Measurements from ENCODE around the gene HOXC12.

The HOXC12 gene

DNA sequence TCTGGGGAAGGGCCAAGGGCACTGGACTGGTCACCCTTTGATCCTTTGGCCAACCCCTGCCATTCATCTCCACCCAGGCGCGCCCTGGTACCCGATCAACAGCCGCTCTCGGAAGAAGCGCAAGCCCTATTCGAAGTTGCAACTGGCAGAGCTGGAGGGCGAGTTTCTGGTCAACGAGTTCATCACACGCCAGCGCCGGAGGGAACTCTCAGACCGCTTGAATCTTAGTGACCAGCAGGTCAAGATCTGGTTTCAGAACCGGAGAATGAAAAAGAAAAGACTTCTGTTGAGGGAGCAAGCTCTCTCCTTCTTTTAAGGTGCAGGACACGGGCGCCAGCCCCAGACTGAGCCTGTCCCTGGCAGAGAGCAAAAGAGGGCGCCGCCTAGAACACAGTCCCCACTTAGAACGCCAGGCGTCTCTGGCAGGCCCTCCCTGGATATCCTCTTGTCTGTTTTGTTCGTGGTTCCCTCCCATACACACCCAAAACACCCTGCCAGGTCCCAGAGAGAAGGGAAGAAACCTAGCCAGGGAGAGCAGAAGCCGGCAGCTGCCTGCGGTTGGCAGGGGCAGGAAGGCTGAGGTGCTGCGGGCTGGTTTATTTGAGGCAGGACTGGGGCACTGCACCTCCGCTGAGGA lies 1.7 kb downstream of the HOXC12 start:
- DNase-seq (ENCODE audit: low read depth): no peak

DNA sequence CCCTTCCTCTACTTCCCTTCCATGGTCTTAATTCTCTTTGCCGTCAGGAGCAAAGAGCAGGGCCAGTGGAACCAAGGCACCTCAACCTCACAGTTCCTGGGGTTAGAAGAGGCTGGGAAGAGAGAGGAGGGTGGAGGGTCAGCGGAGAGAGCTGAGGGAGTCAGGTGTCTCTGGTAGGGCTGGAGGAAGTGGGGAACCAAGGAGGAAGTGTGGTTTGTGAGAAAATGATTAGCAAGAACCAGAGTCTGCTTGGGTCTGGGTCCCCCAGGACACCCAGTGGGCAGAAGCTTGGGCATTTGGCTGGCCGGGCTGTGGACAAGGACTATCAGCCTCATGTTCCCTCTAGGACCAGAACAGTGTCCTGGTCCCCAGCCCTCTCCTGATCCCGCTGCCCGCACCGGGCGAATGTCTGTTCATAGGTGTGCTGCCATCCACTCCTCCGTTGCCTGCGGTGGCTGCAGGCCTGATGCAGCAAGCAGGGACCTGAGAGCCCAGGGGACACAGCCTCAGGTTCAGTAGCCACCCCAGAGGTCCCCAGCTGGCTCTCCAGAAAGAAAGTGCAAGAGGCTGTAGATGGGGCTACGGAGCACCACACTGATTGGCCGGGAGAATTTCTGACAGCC lies 2.3 kb downstream of the HOXC12 start:
- no peak for DNase-seq (ENCODE audit: low read depth)

DNA sequence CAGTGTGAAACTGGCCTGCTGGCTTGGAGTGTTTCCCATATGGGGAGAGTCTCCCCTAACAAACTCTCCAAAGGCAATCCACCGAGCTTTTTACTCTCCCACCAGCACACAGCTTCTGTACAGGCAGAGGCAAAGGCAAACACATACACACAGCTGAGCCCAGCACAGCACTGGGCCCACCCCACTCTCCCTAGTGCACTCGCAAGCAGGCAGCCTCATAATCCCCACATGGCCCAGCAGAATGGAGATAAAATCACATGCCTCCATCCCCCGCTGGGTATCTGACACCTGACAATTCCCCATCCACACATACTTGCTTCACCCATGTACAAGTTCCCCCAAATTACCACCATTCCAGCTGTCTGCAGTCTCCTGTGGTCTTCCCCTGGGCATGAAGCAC lies 3.4 kb downstream of the HOXC12 start:
- no peak for DNase-seq (ENCODE audit: low read depth)

DNA sequence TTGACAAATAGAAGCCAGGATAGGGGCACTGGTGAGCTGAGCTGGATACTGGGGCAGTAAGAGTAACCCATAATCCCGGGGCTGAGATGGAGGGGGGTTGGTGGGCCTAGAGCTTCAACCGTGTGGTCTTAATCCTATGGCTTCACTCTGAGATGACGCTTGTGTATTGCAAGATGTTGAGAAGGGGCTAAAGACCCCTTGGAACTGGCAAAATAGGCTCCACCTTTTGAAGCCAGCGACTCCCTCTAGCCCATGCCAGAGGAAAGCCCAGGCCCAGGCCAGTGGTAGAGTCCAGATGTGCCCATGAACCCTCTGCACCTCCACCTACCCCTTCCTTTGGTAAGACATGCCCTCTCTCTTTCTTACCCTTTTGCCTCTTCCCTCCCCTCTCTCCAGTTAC lies 4.6 kb downstream of the HOXC12 start:
- no peak for DNase-seq (ENCODE audit: low read depth)

DNA sequence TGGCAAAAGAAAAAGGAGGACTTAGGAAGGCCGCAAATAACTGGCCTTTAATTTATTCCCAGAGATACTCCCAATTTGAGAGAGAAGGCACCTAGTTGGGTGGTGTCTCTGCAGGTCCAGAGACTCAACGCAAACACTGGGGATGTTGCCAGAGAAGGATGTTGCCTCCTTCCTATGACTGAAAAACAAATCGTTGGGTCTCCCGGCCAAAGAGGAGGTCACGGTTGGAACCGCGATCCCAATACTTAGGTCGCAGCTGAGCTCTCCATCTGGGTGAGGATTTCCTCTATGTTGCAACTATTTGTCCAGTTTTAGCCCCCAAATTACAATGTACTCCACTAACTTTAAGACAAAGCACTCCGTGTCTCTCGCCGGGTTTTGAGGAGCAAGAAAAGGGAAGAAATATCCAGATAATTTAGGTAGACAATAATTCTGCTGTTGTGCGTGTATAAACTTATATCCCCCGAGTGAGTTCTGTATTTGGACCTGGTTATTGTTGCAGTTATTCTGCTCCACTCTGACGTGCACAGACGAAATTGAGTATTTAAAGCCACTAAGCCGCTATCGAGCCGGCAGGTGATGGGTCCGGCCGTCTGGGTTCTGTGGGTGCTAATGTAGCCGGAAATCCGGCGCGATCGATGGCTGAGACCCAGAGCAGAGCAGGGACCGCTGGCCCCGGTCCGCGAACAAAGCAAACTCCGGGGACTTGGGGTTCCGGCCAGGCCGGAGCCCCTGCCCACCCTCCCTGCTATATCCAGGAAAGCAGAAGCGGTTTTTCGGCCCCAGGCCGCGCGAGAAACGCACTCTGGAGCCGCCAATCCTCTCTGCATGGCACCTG lies 5.7 kb downstream of the HOXC12 start:
- no peak for DNase-seq (ENCODE audit: low read depth)

DNA sequence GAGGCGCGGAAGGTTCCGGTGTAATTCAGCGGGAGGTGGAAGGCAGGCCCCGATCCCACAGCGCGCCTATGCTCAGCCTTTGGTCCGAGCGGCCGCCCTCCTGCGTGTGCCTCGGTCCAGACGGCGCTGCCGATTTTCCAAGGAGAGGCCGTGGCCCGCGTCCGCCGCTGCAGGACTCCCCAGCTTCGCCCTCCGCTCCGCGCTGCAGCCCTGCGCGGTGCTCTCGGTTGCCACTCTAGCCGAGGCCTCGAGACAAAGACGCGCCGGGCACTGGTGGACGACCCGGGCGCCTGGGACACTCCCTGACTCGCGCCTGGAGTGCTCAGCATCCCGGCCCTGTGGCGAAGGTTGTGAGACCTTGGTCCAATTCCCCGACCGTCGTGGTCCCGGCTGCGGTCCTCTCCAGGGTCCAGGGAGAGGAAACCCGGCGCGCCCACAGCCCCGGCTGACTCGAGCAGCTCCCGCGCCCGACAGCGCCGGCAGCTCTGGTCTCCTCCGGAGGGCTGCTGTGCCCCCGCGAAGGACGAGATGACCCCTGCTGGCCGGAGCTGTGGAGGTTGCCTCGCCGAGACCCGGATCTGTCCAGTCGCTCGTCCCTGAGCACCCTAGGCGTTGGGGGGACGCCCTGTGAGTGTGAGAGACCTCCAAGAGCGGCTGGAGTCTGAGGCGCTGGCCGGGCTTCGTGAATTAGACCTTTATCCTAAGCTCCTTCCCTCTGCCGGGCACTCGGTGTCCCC lies 6.5 kb downstream of the HOXC12 start:
- DNase-seq (ENCODE audit: low read depth): no peak

DNA sequence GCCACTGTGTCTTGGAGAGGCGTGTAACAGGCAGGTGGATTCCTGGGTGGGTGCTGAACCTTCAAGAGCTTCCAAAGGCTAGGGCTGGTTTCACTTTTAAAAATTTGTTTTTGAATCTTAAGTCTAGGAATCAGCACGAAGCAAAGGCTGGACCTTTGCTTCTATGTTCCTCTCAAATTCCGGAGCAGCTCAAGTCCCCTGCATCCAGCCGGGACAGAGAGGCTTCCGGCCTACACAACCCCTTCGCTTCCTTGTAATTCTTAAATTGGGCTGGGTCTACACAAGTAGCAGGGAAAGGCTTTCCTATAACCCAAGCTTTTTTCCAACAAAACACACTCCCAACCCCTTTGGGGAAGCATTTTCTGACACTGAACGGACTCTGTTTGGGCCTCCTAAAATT lies 8.3 kb downstream of the HOXC12 start:
- no peak for DNase-seq (ENCODE audit: low read depth)

DNA sequence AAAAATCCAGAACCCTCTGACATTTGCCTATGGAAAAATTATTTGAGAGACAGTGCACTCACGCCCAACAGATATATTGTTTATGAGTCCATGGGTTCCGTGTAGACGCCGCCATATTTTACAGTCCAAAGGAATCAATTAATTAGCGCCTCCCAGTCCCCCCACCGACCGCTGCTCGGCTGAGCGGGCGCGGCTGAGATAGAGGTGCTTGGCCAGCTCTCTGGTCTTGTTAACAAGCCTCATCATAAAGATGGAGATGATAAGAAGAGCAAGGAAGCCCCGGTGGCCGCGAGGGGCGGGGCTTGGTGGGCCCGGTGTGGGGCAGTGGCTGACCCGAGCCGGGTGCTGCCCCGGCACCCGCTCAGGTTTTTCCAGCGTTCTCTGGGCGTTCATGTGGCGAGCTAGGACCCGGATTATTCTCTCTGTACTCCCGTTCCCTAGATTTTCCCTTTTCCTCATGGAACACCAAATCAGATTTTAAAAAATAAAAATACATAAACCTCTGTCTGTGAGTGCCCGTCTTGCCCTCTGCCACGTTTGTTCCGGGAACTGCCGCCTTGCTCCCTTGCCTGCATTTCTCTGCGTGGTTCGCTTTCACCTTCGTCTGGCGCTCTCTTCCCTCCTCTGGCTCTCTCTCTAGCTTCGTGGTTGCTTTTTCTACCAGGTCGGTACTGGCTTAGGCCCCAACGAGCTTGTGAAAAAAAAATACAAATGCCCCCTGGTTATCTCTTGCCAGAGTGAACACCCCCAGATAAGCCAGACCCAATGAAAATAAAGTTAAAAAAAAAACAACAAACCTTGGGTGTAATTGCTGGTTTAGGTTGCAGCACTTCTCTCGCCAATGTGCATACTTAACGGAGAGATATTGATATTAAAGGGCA lies 9.0 kb downstream of the HOXC12 start:
- DNase-seq (ENCODE audit: low read depth): no peak

DNA sequence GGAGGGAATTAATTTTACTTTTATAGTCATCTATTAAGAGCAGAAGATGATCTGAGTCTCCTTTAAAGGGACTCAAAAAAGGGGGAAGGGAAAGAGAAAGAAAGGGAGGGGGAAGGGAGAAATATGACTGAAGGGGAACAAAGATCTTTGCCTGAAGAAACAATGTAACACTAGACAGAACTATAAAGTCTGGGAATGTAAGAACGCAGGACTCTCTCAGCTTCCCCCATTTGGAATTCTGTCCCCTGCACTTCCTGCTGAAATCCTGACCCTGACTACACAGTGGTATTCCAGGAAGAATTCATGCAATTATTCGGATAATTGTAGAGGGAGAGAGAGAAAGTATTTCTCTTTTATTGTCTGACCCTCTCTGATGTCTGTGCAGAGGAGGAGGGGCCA lies 9.6 kb downstream of the HOXC12 start:
- no peak for DNase-seq (ENCODE audit: low read depth)

DNA sequence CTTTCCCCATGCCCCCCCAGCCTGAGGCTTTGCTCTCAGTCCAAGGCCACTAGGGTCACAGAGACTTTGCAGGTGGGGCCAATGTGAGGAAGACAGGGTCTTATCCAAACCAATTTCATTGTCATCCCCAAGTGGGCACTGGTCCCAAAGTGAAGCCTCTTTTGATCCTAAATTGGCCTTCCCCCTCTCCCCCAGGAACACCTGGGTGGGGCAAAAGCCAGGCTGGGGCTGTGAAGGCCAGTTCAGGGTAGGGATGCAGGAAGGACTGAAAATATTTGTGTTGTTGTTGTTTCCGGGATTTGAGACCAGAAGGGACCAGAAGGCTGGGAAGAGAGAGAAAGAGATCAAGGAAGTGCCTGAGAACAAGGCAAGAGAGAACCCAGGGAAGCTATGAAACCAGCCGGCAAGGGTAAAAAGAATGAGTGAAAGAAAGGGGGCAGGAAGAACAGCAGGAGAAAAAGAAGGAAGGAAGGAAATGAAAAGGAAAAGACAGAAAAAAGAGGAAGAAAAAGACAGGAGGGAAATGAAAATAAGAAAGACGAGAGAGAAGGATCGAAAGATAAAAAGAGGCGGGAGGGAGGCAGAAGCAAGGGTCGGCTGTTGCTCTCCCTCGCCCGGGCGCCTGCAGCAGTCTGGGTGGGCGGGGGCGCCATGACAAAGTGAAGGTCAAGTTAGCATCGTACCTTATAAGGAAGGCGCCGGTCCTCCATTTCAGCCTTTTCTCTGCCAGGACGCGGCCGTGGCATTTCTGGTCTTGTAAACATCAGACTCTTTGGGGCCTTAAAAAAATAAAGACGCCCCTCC lies 10.8 kb downstream of the HOXC12 start:
- DNase-seq (ENCODE audit: low read depth): no peak

DNA sequence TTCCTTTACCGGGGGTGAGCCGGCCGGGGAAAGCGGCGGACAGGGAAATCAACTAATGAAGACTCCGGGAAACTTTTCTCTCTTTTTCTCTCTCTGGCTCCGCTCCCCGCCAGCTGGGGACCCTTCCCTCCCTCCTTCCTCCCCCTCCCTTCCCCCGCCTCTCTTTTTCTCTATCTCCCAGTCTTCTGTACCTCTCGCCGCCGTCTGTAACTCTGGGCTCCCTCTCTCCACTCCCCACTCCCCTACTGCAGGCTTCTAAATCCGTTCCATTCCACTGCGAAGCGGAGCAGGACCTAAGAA lies 11.3 kb downstream of the HOXC12 start:
- DNase-seq (ENCODE audit: low read depth): no peak

DNA sequence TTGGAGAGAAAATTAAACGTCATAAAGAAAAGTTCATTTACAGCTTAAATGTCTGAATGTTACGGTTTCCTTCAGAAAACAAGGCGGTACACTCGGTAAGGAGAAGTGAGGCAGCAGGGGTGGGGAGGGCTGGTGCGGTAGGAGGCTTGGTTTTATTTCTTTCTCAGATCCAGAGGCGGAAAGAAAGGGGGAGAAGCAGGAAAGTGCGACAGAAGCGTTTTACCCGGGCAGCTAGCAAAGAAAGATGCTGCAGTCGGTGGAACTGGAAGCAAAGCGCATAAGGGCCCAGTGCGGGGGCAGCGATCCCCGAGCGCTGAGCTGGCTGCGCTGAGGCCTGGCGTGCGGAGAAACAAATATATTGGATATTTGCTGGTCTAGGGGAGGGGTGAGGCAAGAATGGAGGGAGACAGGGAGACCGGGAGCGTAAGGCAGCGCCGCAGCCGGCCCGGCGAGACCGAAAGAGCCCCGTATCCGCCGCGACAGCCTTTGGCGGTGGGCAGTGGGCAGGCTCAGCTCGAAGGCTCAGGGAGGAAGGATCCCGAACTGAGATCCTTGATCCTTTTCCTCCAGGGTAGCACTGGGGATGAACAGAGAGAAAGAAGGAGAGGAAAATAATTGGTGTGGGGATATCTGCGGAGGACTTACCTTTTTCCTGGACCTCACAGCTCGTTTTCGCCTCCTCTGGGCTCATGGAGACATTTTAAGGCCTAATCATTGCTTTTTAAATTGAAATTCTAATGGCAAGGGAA lies 11.9 kb downstream of the HOXC12 start:
- no peak for DNase-seq (ENCODE audit: low read depth)

DNA sequence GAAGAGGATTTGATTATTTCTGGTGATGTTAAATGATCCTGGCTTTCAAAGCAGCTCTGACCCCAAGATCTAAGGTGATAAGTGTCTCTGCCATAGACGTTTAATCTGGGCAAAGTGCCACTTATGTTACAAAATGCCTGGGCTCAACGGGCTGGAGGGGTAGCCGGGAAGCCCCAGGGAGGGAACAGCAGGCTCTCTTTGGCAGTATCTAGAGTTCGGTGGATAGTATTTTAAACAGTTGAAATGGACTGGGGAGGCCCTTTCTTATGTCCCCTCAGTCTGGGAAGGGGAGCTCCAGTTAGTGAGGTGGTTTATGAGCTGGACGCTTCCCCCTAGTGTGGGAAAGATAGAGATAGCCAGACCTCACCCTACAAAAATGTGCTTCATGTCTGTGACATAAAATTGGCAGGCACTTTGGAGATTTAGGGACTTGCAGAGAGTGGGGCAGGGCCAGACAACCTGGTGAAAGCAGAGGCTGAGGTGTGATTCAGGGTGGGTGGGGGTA lies 12.8 kb downstream of the HOXC12 start:
- no peak for DNase-seq (ENCODE audit: low read depth)

DNA sequence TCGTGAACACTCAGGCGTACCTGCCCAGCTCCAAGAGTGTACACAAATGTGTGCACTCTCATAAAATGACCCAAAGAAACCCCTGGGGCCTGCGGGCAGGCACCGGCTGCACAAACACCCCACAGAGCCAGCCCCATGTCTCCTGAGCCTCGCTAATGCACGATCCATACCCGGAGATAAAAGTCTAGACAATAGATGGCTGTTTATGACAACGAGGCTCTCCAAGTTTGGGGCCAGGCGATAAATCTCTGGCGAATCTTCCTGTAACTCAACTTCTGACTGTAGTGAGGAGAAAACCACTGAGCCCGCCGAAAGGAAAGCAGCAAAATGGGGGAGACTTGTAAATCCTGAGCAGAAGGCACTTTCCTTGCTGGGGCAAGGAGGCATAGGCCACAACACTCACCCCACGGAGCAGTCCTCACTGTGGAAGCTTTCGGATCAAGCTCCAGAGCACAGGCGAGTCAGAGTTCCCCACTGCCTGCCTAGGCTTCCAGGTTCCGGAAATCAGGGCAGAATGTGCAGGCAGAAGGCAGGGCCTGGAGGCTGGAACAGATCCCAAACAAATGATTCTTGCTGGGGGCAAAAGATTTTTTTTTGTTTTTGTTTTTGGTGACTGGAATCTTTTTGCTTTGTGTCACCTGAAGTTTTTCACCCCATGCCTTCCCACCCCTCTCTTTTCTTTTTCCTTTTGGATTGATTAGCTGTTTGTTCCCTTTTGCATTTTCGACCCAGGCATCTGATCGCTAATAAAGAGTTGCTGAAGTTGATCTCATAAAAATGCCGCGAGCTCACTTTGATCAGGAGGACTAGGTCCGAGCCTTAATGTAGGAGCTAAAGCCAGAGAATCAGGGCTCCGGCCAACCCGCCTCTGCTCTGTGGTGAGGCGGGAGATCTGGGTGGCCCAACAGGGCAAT lies 13.8 kb downstream of the HOXC12 start:
- DNase-seq (ENCODE audit: low read depth): no peak

DNA sequence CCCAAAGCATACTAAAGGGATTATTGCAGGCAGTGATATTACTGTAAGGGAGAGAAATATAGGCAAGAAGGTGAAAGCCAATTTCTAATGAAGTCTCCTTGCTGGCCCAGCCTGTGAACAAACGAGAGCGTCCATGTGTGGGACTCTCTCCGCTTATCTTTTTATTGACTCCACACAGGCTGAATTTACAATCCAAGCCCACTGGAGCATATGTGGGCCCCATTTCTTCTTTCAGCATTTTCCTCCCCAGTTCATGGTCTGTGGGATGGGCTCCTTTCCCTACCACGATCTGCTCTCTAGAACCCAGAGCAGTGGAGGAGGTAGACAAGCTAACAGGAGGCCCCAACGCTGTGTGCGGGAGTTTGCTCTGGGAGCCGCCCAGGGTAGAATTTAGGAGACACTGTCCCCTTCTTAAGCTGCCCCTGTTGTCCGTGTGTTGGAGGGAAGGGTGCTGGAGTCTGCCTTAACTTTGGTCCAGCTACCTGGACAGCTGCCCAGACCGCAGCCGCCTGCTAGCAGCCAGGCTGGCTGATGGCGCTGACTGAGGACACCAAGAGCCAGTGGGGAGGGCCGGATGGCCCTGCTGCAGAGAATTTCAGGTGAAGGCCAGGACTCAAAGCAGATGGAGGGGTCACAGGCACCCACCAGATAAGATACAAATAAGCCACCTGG lies 15.0 kb downstream of the HOXC12 start:
- DNase-seq (ENCODE audit: low read depth): no peak

DNA sequence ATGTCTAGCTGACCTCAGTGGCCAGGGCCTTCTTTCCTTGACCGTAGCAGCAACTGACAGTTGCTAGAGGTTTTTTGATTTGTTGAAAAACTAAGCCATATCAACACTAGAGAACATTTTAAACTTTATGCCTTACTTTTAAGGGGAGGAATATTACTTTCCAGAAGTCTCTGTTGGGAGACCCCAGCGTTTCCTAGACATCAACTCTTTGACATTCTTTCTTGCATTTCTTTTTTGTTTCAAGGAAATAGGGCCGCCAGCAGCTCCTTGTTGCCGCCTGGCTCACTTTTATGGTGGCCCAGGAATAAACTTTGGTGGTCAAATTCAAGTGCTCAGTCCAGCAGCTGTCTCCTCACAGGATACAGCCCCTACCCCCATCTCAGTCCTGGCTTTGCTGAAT lies 15.7 kb downstream of the HOXC12 start:
- DNase-seq (ENCODE audit: low read depth): no peak

DNA sequence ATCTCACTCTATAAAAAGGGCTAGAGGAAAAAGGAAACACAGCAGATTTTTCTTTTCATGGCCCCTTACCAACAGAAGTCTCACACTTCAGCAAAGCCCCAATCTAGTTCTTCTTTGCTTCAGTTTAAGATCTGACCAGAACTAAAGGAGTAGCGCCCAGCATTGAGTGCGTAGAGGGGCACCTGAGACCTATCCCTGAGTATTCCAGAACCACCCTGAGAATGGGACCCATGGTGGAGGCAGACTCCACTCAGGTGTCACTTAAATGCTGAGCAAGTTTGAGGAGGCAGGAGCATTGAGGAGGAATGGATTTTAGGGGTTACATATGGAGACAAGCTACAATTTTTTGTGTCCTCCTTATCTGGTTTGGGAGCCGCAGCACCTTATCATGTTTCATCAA lies 16.4 kb downstream of the HOXC12 start:
- no peak for DNase-seq (ENCODE audit: low read depth)

DNA sequence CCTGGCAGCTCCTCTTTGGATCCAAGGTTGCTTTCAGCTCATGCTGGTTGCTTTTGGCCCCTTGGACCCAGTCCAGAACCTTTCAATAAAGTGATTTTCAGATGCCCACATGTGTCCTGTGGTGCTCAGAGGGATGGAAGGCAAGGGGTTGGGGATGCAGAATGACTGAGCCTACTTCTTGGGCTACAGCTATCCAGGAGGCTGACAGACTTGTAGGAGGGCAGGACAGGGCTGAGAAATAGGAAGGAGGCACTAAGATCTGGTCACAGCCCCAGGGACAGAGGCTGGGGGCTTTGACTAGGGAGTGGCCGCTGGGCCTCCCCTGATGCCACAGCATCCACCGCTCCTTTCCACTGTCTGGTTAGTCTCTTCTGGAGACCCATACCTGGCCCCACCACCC lies 17.0 kb downstream of the HOXC12 start:
- no peak for DNase-seq (ENCODE audit: low read depth)
